Measurements from ENCODE around the gene HHIP.
"Not testable (repeated sequence)": the region's sequence is repeated elsewhere in the genome, so short reads cannot be mapped to it uniquely, and the experiment has no call there.

HHIP gene

GRCh38 chr4:144757969-144758368 lies 112.0 kb downstream of the HHIP start:
- no peak for DNase-seq

DNA sequence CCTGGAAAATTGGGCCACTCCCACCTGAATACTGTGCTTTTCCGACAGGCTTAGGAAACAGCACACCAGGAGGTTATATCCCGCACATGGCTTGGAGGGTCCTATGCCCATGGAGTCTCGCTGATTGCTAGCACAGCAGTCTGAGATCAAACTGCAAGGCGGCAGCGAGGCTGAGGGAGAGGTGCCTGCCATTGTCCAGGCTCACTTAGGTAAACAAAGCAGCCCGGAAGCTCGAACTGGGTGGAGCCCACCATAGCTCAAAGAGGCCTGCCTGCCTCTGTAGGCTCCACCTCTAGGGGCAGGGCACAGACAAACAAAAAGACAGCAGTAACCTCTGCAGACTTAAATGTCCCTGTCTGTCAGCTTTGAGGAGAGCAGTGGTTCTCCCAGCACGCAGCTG lies 122.9 kb downstream of the HHIP start:
- not testable (repeated sequence) for DNase-seq

GRCh38 chr4:144778364-144778763 lies 132.4 kb downstream of the HHIP start:
- no peak for DNase-seq

GRCh38 chr4:144782345-144782744 lies 136.4 kb downstream of the HHIP start:
- no peak for DNase-seq

GRCh38 chr4:144785961-144786360 lies 140.0 kb downstream of the HHIP start:
- DNase-seq, result no peak

DNA sequence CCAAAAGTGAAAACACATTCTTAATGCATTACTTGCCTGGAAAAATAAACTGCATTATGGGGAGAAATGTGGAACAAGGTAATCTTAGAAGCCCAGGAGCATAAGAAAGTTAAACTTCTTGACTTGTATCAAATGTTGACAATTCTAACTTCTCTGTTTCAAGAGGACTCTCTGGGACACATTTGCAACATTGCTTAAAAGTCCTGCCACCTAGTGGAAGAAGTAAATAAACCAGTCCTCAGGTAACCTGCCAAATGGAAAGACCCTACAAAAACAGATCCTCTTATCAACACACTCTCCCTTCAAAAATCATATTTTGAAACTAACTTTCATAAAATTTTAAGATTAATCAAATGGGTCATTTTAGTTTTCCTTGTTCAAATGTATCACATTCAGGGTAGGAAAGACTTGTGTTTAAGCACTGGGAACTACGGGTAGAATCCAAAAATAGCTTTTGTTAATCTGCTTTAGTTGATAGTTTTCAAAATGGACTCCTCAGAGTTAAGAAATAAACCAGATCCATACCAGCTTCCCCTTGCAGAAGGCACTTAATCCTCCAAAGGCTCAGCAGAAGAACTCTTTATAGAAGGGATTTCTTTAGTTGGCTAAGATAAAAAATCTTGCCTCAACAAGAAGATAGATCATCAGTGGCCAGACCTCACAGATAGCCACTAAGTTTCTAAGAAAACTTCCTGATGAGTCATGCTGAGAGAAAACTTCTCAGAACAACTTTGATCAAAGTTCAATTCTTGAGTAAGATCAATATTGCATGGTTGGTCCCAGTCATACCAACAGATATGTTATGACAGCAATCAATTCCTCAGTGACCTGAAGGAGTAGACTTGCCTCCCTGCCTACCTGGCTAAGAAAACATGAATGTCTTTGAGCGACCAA lies 141.7 kb downstream of the HHIP start:
- DNase-seq, result no peak

DNA sequence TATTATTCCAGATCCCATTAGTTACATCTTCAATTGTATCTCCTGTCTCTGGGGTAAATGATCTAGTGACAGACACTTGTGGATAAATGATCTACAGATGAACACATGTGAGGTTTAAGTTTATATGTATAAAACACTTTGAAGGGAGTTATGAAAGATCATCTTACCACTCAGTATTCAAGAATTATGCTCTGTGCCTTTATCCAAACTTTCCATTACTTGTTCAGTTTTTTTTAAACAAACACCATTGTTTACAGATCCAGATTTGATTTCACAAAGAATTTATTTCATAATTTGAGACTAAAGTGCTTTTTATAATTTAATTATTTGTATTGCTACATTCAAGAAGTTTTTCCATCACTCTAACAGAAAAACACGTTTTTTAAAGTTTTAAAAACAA lies 142.5 kb downstream of the HHIP start:
- DNase-seq, result no peak

DNA sequence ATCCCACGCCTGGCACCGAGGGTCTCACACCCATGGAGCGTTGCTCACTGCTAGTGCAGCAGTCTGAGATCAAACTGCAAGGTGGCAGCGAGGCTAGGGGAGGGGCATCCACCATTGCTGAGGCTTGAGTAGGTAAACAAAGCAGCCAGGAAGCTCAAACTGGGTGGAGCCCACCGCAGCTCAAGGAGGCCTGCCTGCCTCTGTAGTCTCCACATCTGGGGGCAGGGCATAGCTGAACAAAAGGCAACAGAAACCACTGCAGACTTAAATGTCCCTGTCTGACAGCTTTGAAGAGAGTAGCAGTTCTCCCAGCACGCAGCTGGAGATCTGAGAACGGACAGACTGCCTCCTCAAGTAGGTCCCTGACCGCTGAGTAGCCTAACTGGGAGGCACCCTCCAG lies 146.0 kb downstream of the HHIP start:
- DNase-seq, result not testable (repeated sequence)

Data from CD4-positive, alpha-beta T cell treated with Interferon alpha-2 for 1 hour (primary cell).